Stimulated activated CD4-positive, alpha-beta T cell treated with anti-CD3 and anti-CD28 coated beads, Interleukin-1b, Interleukin-23, amount 100 ng/mL, for 24 hours (primary cell): ENCODE results near the gene RAPGEF3.

Experiments used
- DNase-seq, 4 experiments: peaks; one replicate each; pipeline ENCODE4 v3.0.0-alpha.2; 2020; ENCODE audit warnings: low read depth in 4 of 4, low spot score in 1 of 4

Gene RAPGEF3

GRCh38 chr12:47791351-47791746, 32.7 kb upstream of the RAPGEF3 start:
- no peak for DNase-seq

GRCh38 chr12:47790676-47791350, 32.1 kb upstream of the RAPGEF3 start:
- no peak for DNase-seq

DNA sequence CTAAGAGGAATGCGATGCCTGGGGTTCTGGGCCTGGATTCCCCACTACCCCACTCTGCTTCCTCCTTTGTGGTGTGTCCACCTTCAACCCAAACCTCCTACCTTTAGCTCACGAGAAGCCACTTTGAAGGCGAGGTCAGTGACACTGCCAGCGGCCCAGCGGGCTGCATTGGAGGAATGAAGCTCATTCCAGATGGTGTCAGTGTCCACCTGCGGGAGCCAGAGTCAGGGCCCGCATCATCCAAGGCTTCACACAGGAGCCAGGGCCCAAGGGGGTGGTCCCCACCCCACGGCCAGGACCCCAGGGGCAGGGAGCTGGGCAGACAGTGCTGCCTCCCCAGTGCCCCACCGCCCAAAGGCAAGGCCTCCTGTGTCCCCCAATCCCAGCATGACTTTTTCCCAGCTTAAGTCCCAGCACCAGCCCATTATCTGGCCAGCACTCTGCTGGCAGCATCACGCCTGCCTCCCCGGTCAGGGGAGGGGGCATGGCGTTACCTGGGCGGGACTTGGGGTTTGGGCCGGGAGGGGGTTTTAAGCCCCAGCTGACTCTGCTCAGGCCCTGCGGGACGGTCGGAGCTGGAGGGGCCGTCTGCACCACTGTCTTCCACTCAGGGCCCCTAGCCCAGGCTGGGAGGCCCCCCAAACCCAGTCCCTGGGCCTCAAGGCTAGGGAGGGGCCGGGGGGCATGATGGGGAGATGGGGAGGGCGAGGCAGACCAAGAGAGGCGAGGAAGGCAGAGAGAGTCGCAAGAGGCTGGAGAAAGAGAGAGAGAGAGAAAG, 31.2 kb upstream of the RAPGEF3 start:
- no peak for DNase-seq

- DNase-seq = no peak
These were observed 30.5 kb upstream of the RAPGEF3 start for GRCh38 chr12:47789141-47789540.

DNA sequence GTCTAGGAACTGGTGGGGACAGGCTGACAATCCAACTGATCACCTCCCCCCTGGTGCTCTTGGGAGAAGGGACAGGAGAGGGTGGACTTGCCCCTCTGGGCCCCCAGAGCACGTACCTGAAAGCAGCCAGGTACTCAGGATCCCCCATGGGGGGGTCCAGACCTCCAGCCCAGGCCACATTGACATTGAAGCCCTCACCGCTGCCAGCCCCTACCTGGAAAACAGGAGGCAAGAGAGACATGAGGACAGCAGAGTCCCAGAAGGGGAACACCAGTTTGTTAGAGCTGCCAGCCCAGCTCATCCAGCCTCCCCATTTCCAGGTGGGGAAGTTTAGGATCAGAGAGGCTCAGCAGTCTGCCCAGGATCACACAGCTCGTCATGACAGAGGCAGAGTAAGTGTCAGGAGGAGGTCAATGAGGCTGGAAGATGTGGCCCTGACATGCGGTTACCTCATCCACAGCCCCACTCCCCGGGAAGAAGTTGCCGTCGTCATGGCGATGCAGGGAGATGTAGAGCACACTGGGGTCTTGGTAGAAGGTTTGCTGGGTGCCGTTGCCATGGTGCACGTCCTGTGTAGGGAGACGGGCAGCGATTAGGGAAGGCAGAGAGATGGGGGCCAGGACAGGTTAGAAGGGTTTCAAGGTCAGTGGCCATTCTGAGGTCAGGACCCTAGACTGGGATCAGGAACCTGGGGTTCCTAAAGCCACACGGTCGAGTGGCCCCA, 29.1 kb upstream of the RAPGEF3 start:
- no peak for DNase-seq

DNA sequence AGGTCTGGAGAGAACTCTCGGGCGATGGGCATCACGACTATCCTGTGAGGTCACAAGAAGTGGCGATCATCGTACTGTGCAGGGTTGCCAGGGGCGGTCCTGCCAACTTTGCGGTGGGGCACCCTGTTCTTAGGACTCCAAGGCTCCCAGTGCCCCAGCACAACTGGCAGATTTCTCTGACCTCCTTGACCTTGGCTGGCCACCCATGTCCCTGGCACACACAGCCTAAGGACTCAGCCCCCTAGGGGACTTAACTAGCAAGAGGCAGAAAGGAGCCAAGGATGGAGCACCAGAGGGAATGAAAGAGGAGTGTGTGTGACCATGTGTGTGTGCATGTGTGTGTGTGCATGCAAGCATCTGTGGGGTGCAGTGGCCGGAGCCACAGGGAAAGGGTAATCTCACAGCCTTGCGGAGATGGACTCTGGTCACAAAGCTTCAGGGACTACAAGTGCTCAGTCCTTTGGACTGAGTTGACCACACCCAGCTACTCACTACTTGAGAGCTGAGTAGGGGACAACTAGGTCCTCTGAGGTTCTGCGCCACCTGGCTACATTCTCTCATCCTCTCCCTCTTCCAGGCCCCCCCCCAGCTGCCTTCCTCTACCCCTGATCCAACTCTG, 28.1 kb upstream of the RAPGEF3 start:
- no peak for DNase-seq

DNA sequence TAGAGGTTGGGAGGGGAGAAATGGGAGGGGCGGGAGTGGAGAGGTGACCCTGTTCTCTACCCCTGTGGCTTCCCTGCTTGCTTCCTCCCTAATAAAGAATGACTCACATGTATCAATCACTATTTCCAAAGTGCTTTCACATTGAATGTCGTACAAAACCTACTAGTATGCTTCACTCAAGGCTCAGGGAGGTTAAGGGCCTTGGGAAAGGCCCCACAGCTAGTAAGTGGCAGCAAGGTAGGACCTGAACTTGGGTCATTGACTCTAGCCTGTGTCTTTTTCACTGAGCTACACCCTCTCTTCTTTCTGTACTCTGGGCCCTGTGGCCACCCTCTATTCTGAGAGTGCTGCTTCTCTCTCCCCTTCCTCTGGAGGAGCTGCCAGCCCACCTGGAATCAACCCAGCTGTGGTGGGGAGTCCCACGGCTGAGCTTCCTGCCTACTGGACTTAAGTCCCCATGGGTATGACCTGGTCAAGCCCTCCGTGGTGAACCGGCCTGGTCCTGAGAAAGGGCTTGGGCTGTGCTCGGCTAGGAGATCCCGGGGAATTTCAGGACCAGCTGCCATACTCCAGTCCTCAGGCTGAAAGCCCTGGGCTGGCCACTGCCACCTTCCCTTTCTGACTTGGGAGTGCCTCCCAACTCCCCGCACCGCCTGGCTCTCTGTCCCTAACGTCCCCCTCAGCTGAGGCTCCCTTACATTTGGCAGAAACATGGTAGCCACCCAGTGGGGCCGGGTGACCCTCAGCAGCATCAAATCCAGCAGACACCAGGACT, 27.4 kb upstream of the RAPGEF3 start:
- DNase-seq = no peak

DNA sequence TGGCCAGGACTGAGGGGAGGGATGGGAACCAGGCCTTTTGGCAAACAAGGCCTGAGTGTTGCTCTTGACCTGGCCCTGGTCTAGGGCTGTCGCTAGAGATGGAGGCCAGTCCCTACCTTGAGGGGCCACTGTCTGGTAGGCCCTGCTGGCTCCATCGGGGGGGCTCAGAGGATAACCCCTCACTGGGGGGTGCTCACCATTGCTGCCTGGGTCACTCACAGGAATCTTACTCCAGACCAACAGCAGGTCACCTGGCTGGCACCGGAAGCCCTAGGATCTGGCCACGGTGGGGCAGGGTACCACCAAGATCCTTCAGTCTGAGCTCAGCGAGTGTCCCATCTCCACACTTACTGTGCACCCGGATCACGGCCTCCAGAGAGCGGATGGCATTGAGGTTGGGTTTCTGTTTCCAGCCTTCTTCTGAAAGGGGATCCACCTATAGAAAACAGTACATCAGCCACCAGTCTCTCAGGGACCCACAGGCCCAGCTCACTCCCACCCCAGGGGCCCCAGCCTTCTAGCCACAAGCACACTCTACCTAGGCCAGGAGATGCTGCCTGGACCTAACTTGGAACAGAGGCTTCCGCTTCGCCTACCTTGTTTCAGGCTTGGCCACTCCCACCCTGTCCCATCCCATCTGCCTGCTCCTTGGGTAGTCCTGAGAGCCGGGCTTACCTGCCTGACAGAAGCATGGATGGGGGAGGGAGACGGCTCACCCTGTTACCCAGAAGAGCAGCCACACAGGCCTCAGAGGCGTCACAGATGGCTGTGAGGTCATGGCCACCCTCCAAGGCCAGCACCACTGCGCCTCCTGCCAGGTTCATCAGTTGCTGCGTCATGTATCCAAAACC, 26.6 kb upstream of the RAPGEF3 start:
- no peak for DNase-seq

DNA sequence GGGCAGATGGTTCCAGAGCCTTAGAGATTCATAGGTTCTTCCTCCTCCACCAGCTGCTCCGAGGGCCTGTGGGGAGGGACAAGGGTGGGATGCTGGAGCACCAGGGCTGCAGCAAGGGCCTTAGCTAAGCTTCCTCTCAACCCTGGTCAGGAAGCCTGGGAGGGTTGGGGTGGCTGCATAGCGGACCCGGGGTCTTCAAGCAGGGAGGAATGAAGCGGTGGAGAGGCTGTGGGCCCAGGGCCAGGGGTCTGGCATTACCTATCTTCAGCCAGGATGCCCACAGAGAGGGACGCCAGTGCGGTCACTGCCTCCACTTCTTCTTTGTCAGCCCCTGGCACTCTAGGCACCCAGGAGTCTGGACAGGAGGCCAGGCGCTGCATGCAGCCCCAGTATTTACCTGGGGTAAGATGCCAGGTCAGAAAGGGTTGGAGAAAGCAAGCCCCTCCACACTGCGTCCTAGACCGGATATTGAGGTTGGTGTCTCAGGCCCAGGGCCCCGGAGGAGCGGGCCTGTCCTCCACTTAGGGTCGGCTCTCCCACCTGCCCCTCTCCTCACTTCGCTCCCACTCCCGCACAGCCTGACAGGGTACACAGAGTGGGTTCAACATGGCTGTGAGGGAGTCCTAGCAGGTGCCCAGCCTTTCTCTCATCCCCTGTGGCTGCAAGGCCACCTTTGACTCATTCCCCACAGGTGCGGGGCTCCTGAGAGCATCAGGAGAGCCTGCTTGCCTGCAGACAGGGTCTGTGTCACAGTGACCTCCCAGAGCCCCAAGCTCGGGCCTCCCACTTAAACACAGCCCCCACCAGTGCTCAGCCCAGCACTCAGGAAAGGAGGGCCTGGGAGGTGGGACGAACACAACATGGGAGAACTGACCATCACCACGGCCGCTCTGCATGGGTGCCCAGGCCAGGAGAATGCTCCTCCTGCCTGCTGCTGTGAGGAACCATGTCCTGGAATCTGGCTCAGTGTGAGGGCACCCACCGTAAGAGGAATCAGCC, 25.4 kb upstream of the RAPGEF3 start:
- no peak for DNase-seq

DNA sequence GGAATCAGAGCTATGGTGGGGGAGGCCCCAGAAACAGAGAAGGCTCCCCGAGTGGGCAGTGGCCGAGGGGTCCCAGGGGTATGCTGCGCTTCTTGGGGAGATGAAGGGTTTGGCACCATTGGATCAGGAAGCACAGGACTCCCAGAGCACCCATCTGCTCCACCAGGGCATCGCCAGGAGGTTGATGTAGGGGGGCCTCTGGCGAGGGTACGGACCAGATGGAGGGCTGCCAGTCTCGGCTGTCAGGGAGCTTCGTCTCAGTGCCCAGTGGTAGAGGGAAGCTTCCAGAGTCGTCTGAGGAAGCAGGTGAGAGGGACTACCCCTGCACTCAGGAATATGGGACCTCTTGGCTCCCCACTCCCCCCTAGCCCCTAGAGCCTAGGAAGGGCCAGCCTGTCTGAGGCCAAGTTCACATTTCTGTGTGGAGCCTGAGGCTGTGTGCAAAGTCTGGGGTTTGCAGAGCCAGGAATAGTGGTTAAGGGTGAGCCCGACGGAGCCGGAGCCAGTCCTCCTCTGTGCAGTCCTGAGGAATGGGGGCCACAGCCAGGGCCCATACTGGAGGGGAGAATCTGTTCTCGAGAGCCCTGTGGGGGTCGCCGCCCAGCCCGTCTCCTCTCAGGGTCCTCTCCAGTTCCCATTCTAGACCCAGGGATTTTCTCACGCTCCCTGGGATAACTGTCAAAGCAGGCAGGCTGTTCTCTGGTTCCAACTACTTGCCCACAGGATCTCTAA, 24.5 kb upstream of the RAPGEF3 start:
- DNase-seq = no peak

DNA sequence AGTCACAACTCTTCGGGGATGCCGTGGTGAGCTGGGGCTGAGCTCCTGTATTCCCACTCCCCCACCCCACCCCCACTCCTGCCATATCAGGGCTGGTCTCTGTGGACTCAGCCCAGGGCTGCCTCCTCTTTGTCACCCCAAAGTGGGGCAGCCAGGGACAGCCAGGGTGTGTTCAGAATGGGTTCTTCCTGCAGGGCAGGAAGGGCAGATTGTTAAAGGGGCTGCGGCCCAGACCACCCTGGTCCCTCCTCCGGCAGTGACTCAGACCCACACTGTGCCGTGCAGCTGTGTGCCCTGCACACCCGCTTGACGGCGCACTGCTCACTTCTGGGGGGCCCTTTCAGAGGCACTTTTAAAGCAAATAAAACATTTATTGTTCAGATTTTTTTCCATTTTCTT, 23.7 kb upstream of the RAPGEF3 start:
- no peak for DNase-seq

GRCh38 chr12:47781479-47782371, 23.0 kb upstream of the RAPGEF3 start:
- DNase-seq = no peak

DNA sequence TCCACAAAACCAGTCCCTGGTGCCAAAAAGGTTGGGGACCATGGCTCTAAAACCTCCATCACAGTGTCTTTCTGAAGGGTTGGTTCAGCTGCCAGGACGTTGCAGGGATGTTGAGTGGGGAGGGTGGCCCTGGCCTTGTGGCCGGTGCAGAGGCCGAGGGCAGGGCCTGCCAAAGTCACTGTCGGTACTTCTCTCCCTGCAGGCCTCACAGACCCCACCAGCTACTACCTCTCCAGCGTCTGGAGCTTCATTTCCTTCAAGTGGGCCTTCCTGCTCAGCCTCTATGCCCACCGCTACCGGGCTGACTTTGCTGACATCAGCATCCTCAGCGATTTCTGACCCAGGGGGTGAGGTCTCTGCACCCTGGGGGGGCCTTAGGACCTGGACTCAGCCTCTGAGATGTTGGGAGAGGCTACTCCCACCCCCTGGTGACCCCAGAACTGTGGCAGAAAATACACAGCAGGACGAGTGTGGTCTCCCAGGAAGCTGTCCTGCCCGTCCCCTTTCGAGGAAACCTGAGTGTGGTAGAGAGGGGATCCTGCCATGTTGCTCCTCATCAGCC, 21.3 kb upstream of the RAPGEF3 start:
- no peak for DNase-seq

DNA sequence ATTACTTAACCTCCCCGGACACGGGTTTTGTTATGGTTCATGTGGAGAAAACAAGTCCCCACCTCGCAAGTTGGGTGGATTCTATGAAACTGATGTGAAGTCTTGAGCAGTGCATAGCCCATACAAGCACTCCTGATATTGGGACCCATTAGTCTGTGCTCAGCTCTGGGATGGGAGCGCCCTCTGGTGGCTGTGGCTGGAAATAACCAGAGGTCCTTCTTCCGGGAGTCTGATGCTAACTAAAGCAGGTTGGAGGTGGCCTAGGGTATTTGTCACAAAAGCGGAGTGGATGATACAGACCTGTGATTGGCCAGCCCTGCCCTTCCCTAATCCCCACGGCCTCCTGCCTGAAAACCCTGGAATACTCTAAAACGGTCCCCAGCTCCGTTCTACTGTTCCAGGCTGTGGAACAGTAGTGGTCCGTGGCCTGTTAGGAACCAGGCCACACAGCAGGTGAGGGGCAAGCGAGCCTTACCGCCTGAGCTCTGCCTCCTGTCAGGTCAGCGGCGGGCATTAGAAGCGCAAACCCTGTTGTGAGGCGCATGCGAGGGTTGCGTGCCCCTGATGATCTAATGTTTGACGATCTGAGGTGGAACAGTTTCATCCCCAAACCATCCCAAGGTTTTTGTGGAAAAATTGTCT, 20.7 kb upstream of the RAPGEF3 start:
- DNase-seq = peak; percentile 82 to 94 (median 87)

- DNase-seq = no peak
These were observed 20.2 kb upstream of the RAPGEF3 start for GRCh38 chr12:47778881-47779280.
